Activated effector memory CD4-positive, alpha-beta T cell treated with Interleukin-2 at 50 U/mL for 16 hours (primary cell): ENCODE data around the gene POU6F2.

Experiments used
- DNase-seq: peaks from one replicate; pipeline ENCODE4 v3.0.0-alpha.2; 2020

The POU6F2 gene

GRCh38 chr7:39069896-39070881 lies 92.5 kb downstream of the POU6F2 start:
- no peak for DNase-seq

GRCh38 chr7:39071116-39071515 lies 93.4 kb downstream of the POU6F2 start:
- no peak for DNase-seq

GRCh38 chr7:39073432-39073831 lies 95.7 kb downstream of the POU6F2 start:
- no peak for DNase-seq

GRCh38 chr7:39075210-39075609 lies 97.5 kb downstream of the POU6F2 start:
- no peak for DNase-seq

GRCh38 chr7:39083781-39084180 lies 106.1 kb downstream of the POU6F2 start:
- DNase-seq, result no peak

GRCh38 chr7:39084349-39084748 lies 106.6 kb downstream of the POU6F2 start:
- DNase-seq, result no peak

- DNase-seq, result no peak
Observed at GRCh38 chr7:39085189-39085588, 107.5 kb downstream of the POU6F2 start.

GRCh38 chr7:39085590-39086049 lies 107.9 kb downstream of the POU6F2 start:
- DNase-seq, result no peak

- no peak for DNase-seq
Observed at GRCh38 chr7:39086638-39087360, 109.1 kb downstream of the POU6F2 start.

- no peak for DNase-seq
Observed at GRCh38 chr7:39088730-39089593, 111.3 kb downstream of the POU6F2 start.

- no peak for DNase-seq
Observed at GRCh38 chr7:39091145-39091544, 113.4 kb downstream of the POU6F2 start.

- DNase-seq, result no peak
Observed at GRCh38 chr7:39091774-39092173, 114.1 kb downstream of the POU6F2 start.

GRCh38 chr7:39094731-39095130 lies 117.0 kb downstream of the POU6F2 start:
- DNase-seq, result no peak

GRCh38 chr7:39095875-39096619 lies 118.3 kb downstream of the POU6F2 start:
- DNase-seq, result no peak

- no peak for DNase-seq
Observed at GRCh38 chr7:39098506-39098905, 120.8 kb downstream of the POU6F2 start.

GRCh38 chr7:39099146-39099545 lies 121.4 kb downstream of the POU6F2 start:
- no peak for DNase-seq

- DNase-seq, result no peak
Observed at GRCh38 chr7:39100270-39100669, 122.6 kb downstream of the POU6F2 start.

GRCh38 chr7:39102234-39102633 lies 124.5 kb downstream of the POU6F2 start:
- DNase-seq, result no peak

GRCh38 chr7:39105720-39106119 lies 128.0 kb downstream of the POU6F2 start:
- no peak for DNase-seq

GRCh38 chr7:39125846-39126245 lies 148.1 kb downstream of the POU6F2 start:
- DNase-seq, result no peak

- no peak for DNase-seq
Observed at GRCh38 chr7:39127058-39127457, 149.3 kb downstream of the POU6F2 start.

GRCh38 chr7:39128287-39128843 lies 150.7 kb downstream of the POU6F2 start:
- no peak for DNase-seq
